ENCODE data around the gene SLC44A2. TPM values are rescaled to one million over a fixed set of nuclear protein-coding genes. Genes with fewer than 3 reads are reported as not detected.

Gene SLC44A2
- total and polyA plus RNA-seq, 2 of the 8 experiments (the other 6 are each of a cell fraction or from before 2014, with no cell fraction given): 105 to 120 TPM

DNA sequence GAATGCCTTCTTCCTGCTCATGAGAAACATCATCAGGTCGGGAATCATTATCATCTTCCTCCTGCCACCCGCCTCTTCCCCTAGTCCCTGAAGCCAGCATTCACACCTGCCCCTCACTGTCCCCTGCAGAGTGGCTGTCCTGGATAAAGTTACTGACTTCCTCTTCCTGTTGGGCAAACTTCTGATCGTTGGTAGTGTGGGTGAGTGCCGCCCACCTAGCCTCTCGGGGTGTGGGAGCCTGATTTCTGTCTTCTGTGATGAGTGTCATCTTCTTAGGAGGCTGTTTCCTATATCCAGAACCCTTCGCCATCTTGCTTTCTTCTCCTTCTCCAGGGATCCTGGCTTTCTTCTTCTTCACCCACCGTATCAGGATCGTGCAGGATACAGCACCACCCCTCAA is 12.5 kb downstream of the SLC44A2 start:
- no peaks in the 10 kb centered on the region for H3K23me2 ChIP-seq (ENCODE audit: low read depth, low read length)
- no peak for FAIRE-seq
- no peaks in the 10 kb centered on the region; the same call in 1 of the 2 replicates for H3K79me1 ChIP-seq (ENCODE audit: low read depth, low read length)
- H4K91ac ChIP-seq (replicated peaks; ENCODE audit: insufficient read length, low read length): no peak overlapping the region
- H3K4me1 ChIP-seq (replicated peaks in 1 of 4; ENCODE audit: control insufficient read depth in 3 of 4, insufficient read depth in 4 of 4, low read length in 3 of 4): peaks cover 0 to 4% (median 1%) of the 10 kb centered on the region in 4 experiments; a peak in 4 of 7 replicates
- H3K27me3 ChIP-seq (replicated peaks in 1 of 4; ENCODE audit: control insufficient read depth in 3 of 4, extremely low read depth in 1 of 4, insufficient read depth in 3 of 4, low read length in 3 of 4): no peaks in the 10 kb centered on the region
- H3K9ac ChIP-seq (replicated peaks in 1 of 4; ENCODE audit: extremely low read depth in 1 of 4, low read depth in 3 of 4, low read length in 3 of 4): no peak overlapping the region
- no peak overlapping the region for H3K4ac ChIP-seq (replicated peaks; ENCODE audit: insufficient read length, low read depth, low read length)
- no peak overlapping the region for H3K56ac ChIP-seq (replicated peaks; ENCODE audit: insufficient read length, low read depth, low read length)
- no peak overlapping the region for H2BK15ac ChIP-seq (ENCODE audit: low read length)
- H2AFZ ChIP-seq (ENCODE audit: low read length): no peak overlapping the region
- H2AK5ac ChIP-seq (ENCODE audit: low read depth, low read length): no peak overlapping the region
- no peak overlapping the region for H3K27ac ChIP-seq (ENCODE audit: low read depth, low read length)
- ChIA-PET POLR2A (ENCODE audit: partially characterized antibody) (interaction anchor here (0.6 to 11.3 kb wide), 7 partner anchors 9 to 63 kb away, joined by 3 to 116 read pairs (median 3); partner anchors contain the start of genes ILF3, QTRT1 and SLC44A2), CTCF (ENCODE audit: partially characterized antibody) (interaction anchor here (1.4 to 4.3 kb wide), 2 partner anchors 10 to 57 kb away, joined by 3 to 36 read pairs; no protein-coding TSS in a partner anchor)
- no peak overlapping the region for H3K4me3 ChIP-seq (ENCODE audit: extremely low read depth in 1 of 4, insufficient read depth in 2 of 4, low read depth in 3 of 4, low read length in 4 of 4)
- no peak overlapping the region for H4K8ac ChIP-seq (ENCODE audit: extremely low read depth, insufficient read depth, low read length)
- H3K18ac ChIP-seq (ENCODE audit: extremely low read depth, low read length): no peak overlapping the region
- H2BK5ac ChIP-seq (ENCODE audit: low read depth, low read length): no peak overlapping the region
- peaks cover 0 to 2% of the 10 kb centered on the region in 2 experiments for H4K20me1 ChIP-seq (replicated peaks in 1 of 2; ENCODE audit: control insufficient read depth in 1 of 2, insufficient read depth in 2 of 2, low read length in 2 of 2)
- TF ChIP-seq POLR2AphosphoS5 (IDR thresholded peaks at IDR 0.05; ENCODE audit: low read depth, low read length) (no peak), KDM1A (IDR thresholded peaks at IDR 0.05; ENCODE audit: borderline replicate concordance, low read length) (no peak), TAF1 (IDR thresholded peaks at IDR 0.05; ENCODE audit: low read depth, low read length) (no peak), YY1 (IDR thresholded peaks at IDR 0.05; ENCODE audit: low read depth, low read length) (no peak), JUND (IDR thresholded peaks at IDR 0.05; ENCODE audit: low read length) (no peak), TCF12 (IDR thresholded peaks at IDR 0.05; ENCODE audit: low read depth, low read length) (no peak), CTBP2 (IDR thresholded peaks at IDR 0.05; ENCODE audit: borderline replicate concordance, insufficient read depth, insufficient read length, low read length) (no peak), POU5F1 (IDR thresholded peaks at IDR 0.05; ENCODE audit: low read depth, low read length) (no peak), BCL11A (IDR thresholded peaks at IDR 0.05; ENCODE audit: low read depth in 2 of 2, low read length in 2 of 2) (no peak), GABPA (IDR thresholded peaks at IDR 0.05; ENCODE audit: borderline replicate concordance, insufficient read depth, low read length) (no peak), CEBPB (IDR thresholded peaks at IDR 0.05; ENCODE audit: low read depth, low read length) (no peak), CREB1 (IDR thresholded peaks at IDR 0.05) (no peak), TBP (IDR thresholded peaks at IDR 0.05; ENCODE audit: low read depth, low read length) (no peak), ZNF274 (IDR thresholded peaks at IDR 0.05; ENCODE audit: borderline replicate concordance, extremely low read depth, low read length) (no peak)
- 95% methylated on average over 8 of the region's 8 CpGs; no CpG with 5 or more reads in 1 of the 2 experiments for WGBS, 2 experiments (ENCODE audit: extremely low coverage in 1 of 2, insufficient coverage in 1 of 2, insufficient read length in 1 of 2, insufficient replicate concordance in 2 of 2, low coverage in 1 of 2, low lambda C conversion rate in 2 of 2, missing lambda C conversion rate in 1 of 2)
- no peak overlapping the region for H3K23ac ChIP-seq (ENCODE audit: insufficient read length)
- no peak overlapping the region for H3K4me2 ChIP-seq (ENCODE audit: insufficient read depth in 1 of 2, low read depth in 2 of 2, low read length in 2 of 2)
- H4K5ac ChIP-seq (ENCODE audit: insufficient read length, low read depth, low read length): no peak overlapping the region
- H2BK12ac ChIP-seq (ENCODE audit: low read depth, low read length): no peak overlapping the region
- H3K36me3 ChIP-seq (ENCODE audit: control insufficient read depth in 2 of 4, insufficient read depth in 4 of 4, low read length in 3 of 4): peaks cover 31 to 71% (median 44%) of the 10 kb centered on the region in 4 experiments
- no peaks in the 10 kb centered on the region for H3K9me3 ChIP-seq (ENCODE audit: insufficient read depth in 2 of 2, low read depth in 1 of 2, low read length in 1 of 2)
- H3K14ac ChIP-seq (ENCODE audit: insufficient read length): no peak overlapping the region
- H2BK120ac ChIP-seq (replicated peaks; ENCODE audit: low read depth, low read length): no peak overlapping the region
- no peak for DNase-seq (ENCODE audit: low read depth in 1 of 2, low spot score in 2 of 2)
- no peaks in the 10 kb centered on the region for H3K79me2 ChIP-seq (ENCODE audit: control insufficient read depth in 1 of 2, insufficient read depth in 2 of 2, low read length in 2 of 2)
- H2BK20ac ChIP-seq (ENCODE audit: low read length): no peak overlapping the region

Measured in H1 (cell line).